Panc1 (cell line): Measurements from ENCODE around the gene MED12L. TPM values are rescaled to one million over a fixed set of nuclear protein-coding genes. Genes with fewer than 3 reads are reported as not detected.

Source experiments
- ATAC-seq: fragments of 200-7000 bp; cut with Tn5 transposase; 2 replicates; pipeline ENCODE4 v1.9.1; 2020; ENCODE audit warnings: mild to moderate bottlenecking, moderate library complexity
- BruUV-seq: library from RNA; stranded (reverse); fragments of 400-500 nt; replicated peaks from 2 replicates; lab custom pipeline; 2021; lab: Mats Ljungman, UMichigan
- CTCF ChIA-PET: fragments of 300-600 bp; sonication (Branson Sonifier 250); formaldehyde crosslinking; loops from one replicate; lab custom pipeline; 2022; ENCODE audit warnings: antibody characterized with exemption; lab: Charles Lee
- POLR2A ChIA-PET: fragments of 300-600 bp; sonication (Branson Sonifier 250); formaldehyde crosslinking; loops from one replicate; lab custom pipeline; 2022; ENCODE audit warnings: antibody characterized with exemption; lab: Charles Lee
- DNase-seq: peaks from one replicate; pipeline ENCODE4 v3.0.0-alpha.2; 2010; ENCODE audit warnings: low read depth, low spot score
- H3K27ac ChIP-seq: 2 replicates; pipeline ENCODE4 v1.5.1; 2011; ENCODE audit warnings: mild to moderate bottlenecking, low read length, inconsistent platforms
- H3K27me3 ChIP-seq: fragments of 200-500 bp; sonication (Bioruptor generic); 2 replicates; pipeline ENCODE4 v1.6.0; 2014; ENCODE audit warnings: low read length, inconsistent platforms; ENCODE audit not compliant: control insufficient read depth, insufficient read depth
- H3K36me3 ChIP-seq: fragments of 200-500 bp; sonication (Bioruptor generic); 2 replicates; pipeline ENCODE4 v1.5.1; 2014; ENCODE audit warnings: inconsistent platforms, mild to moderate bottlenecking, low read length, moderate library complexity; ENCODE audit not compliant: control insufficient read depth, insufficient read depth
- H3K4me1 ChIP-seq: 2 replicates; pipeline ENCODE4 v1.5.1; 2011; ENCODE audit warnings: inconsistent platforms, mild to moderate bottlenecking, low read length, moderate library complexity; ENCODE audit not compliant: control insufficient read depth, insufficient read depth
- H3K4me3 ChIP-seq, 2 experiments: 2 replicates each; pipeline ENCODE4 v1.5.1; 2011 to 2012; ENCODE audit warnings: low read depth in 2 of 2, low read length in 2 of 2, mild to moderate bottlenecking in 2 of 2, inconsistent platforms in 1 of 2, moderate library complexity in 1 of 2
- H3K9me3 ChIP-seq: fragments of 200-500 bp; sonication (Bioruptor generic); 2 replicates; pipeline ENCODE4 v1.5.1; 2014; ENCODE audit warnings: low read depth, mild to moderate bottlenecking, inconsistent platforms, low read length, moderate library complexity; ENCODE audit not compliant: control insufficient read depth, insufficient read depth
- CTCF ChIP-seq: fragments of 450-650 bp; IDR thresholded peaks from 2 replicates; pipeline ENCODE4 v1.5.1; 2017; ENCODE audit warnings: mild to moderate bottlenecking
- POLR2AphosphoS5 ChIP-seq: IDR thresholded peaks from 2 replicates; pipeline ENCODE4 v1.6.1; 2012; ENCODE audit warnings: mild to moderate bottlenecking, low read depth, low read length, moderate library complexity
- REST ChIP-seq, 2 experiments: IDR thresholded peaks; 2 replicates each; pipeline ENCODE4 v1.6.1; 2011 to 2012; ENCODE audit warnings: low read depth in 2 of 2, control low read depth in 1 of 2, low read length in 1 of 2, mild to moderate bottlenecking in 1 of 2, moderate library complexity in 1 of 2; ENCODE audit not compliant: insufficient read depth in 1 of 2
- SIN3A ChIP-seq: IDR thresholded peaks from 2 replicates; pipeline ENCODE4 v1.6.1; 2012; ENCODE audit warnings: low read depth, mild to moderate bottlenecking, low read length, moderate library complexity, borderline replicate concordance; ENCODE audit not compliant: insufficient read depth
- TCF7L2 ChIP-seq: IDR thresholded peaks from 2 replicates; pipeline ENCODE4 v1.6.1; 2011; ENCODE audit warnings: mild to moderate bottlenecking, low read depth, low read length, inconsistent platforms
- in situ Hi-C: cut with HindIII; loops from 2 replicates; pipeline ENCODE4 v1.10.0; 2016; ENCODE audit warnings: low sequenced_read_pairs, low pct_unique_long_range_greater_than_20kb
- intact Hi-C: fragments of 100-400 bp; cut with micrococcal nuclease; formaldehyde crosslinking; loops from one replicate; pipeline ENCODE4 v1.10.0; 2022; ENCODE audit not compliant: unreplicated experiment
- total RNA-seq: library from RNA; stranded (reverse); gene quantifications from one replicate; pipeline ENCODE4 v1.2.1, GENCODE V29; 2021; ENCODE audit not compliant: unreplicated experiment

MED12L gene
- total RNA-seq, 1 experiment from 2014 or later: 2.8 TPM

GRCh38 chr3:151256749-151257148, 171.3 kb downstream of the MED12L start:
- TF ChIP-seq POLR2AphosphoS5 (no peak), REST (IDR thresholded peaks at IDR 0.05; ENCODE audit: insufficient read depth in 1 of 2, low read depth in 2 of 2, low read length in 1 of 2) (no peak), CTCF (no peak), TCF7L2 (no peak), SIN3A (no peak)
- no peaks in the 10 kb centered on the region for H3K36me3 ChIP-seq
- H3K9me3 ChIP-seq: no peaks in the 10 kb centered on the region
- ChIA-PET CTCF (no interaction called here), POLR2A (no interaction called here)
- in situ Hi-C loops (no loop called here), intact Hi-C loops (no loop called here)
- H3K4me1 ChIP-seq: no peaks in the 10 kb centered on the region
- no peaks in the 10 kb centered on the region; the same call in 1 of the 2 replicates for H3K27me3 ChIP-seq
- H3K4me3 ChIP-seq: no peak overlapping the region
- no TSS peak for BruUV-seq
- ATAC-seq (no peak), DNase-seq (no peak)
- H3K27ac ChIP-seq: no peak overlapping the region

- no TSS peak for BruUV-seq
Measured at GRCh38 chr3:151259664-151260063, 174.2 kb downstream of the MED12L start.

More at GRCh38 chr3:151259664-151260063, 174.2 kb downstream of the MED12L start:
- H3K4me1 ChIP-seq: no peaks in the 10 kb centered on the region
- TF ChIP-seq POLR2AphosphoS5: no peak
- TF ChIP-seq CTCF: no peak
- TF ChIP-seq TCF7L2: no peak
- H3K27me3 ChIP-seq: no peaks in the 10 kb centered on the region; the same call in 1 of the 2 replicates
- no peak overlapping the region for H3K4me3 ChIP-seq
- intact Hi-C loops: no loop called here
- no peaks in the 10 kb centered on the region for H3K36me3 ChIP-seq
- ChIA-PET CTCF (no interaction called here), POLR2A (interaction anchor here (0.7 kb wide), 1 partner anchor 1170 kb away, joined by 3 read pairs; no protein-coding TSS in a partner anchor)
- DNase-seq (no peak), ATAC-seq (no peak)
- H3K9me3 ChIP-seq: no peaks in the 10 kb centered on the region
- in situ Hi-C loops: no loop called here
- no peak overlapping the region for H3K27ac ChIP-seq
